ACC112 (cell line): ENCODE measurements around the gene NOL3.

Experiments
- H2AFZ ChIP-seq: fragments of 200-600 bp; sonication (generic); one replicate; pipeline ENCODE4 v1.6.0; 2017; ENCODE audit warnings: antibody characterized with exemption, low read length; ENCODE audit not compliant: unreplicated experiment
- H3K27ac ChIP-seq: fragments of 200-600 bp; sonication (generic); 2 replicates; pipeline ENCODE4 v1.5.1; 2014; ENCODE audit warnings: low read depth, mild to moderate bottlenecking, antibody characterized with exemption, low read length, moderate library complexity
- H3K27me3 ChIP-seq: fragments of 200-600 bp; sonication (generic); 2 replicates; pipeline ENCODE4 v1.6.1; 2014; ENCODE audit warnings: mild to moderate bottlenecking, antibody characterized with exemption, low read length, moderate library complexity, mixed read lengths; ENCODE audit not compliant: insufficient read depth
- H3K36me3 ChIP-seq: fragments of 200-600 bp; sonication (generic); 2 replicates; pipeline ENCODE4 v1.6.1; 2016; ENCODE audit warnings: mild to moderate bottlenecking, antibody characterized with exemption, low read length, moderate library complexity, mixed read lengths; ENCODE audit not compliant: insufficient read depth
- H3K4me1 ChIP-seq: fragments of 200-600 bp; sonication (generic); one replicate; pipeline ENCODE4 v1.6.1; 2016; ENCODE audit warnings: low read length, mixed read lengths; ENCODE audit not compliant: insufficient read depth, unreplicated experiment, control insufficient read depth
- H3K4me3 ChIP-seq: fragments of 200-600 bp; sonication (generic); 2 replicates; pipeline ENCODE4 v1.5.1; 2014; ENCODE audit warnings: mild to moderate bottlenecking, low read depth, low read length
- H3K79me2 ChIP-seq: fragments of 200-600 bp; sonication (generic); one replicate; pipeline ENCODE4 v1.6.0; 2016; ENCODE audit warnings: low read length; ENCODE audit not compliant: control insufficient read depth, unreplicated experiment, insufficient read depth

The NOL3 gene

DNA sequence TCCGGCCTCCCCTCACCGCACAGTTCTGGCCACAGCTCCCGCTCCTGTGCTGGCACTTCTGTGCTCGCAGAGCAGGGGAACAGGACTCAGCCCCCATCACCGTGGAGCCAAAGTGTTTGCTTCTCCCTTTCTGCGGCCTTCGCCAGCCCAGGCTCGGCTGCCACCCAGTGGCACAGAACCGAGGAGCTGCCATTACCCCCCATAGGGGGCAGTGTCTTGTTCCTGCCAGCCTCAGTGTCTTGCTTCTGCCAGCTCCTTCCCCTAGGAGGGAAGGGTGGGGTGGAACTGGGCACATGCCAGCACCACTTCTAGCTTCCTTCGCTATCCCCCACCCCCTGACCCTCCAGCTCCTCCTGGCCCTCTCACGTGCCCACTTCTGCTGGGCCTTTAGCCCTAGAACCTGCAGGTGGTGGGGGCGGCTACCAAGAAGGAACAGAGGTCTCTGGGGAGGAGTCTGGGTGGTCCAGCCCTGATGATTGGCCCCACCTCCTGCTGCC is 27.9 kb downstream of the NOL3 start:
- no peak overlapping the region for H3K27ac ChIP-seq
- H3K4me3 ChIP-seq, result no peak overlapping the region
- peaks cover 26% of the 10 kb centered on the region; the same call in 1 of the 2 replicates for H3K36me3 ChIP-seq
- peaks cover 11% of the 10 kb centered on the region for H3K4me1 ChIP-seq
- no peak overlapping the region for H2AFZ ChIP-seq
- peaks cover 23% of the 10 kb centered on the region for H3K79me2 ChIP-seq
- no peaks in the 10 kb centered on the region for H3K27me3 ChIP-seq

DNA sequence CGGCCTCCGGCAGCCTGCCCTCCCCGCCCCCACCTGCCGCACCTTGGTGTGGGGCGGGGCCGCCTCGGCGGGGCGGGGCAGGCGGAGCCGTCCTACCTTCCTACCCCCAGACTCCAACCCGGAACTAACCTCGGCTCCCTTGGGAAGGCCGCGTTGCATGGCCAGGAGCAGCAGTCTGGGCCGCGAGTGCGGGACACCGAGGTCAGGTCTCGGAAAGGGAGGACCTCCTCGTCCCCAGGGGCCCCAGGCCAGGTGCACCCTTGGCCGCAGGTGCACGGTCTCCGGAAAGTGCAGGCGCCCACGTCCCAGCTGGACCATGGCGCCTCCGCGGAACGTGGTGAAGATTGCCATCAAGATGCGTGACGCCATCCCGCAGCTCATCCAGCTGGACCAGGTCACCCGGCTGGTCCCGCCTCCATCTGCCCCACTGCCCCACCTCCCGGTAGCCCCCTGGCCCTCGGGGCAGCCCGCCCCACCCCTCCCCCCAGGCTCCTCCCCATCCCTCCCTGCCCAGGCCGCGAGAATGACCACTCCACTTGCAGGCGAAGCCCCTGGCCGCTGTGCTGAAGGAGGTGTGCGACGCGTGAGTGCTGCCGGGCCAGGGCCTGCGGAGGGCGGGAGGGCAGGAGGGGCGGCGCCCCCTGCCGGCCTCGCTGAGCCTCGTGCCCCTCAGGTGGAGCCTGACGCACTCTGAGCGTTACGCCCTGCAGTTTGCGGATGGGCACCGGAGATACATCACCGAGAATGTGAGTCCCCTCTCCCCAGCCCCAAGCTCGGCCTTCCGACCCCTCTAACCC is 28.9 kb downstream of the NOL3 start, which contains the start of gene ELMO3:
ELMO3 (plus strand) TSS at position 121 of the 797 bp plus-strand sequence; CDS start at position 317, 196 bp downstream.
- Histone ChIP-seq H2AFZ (no peak within 1 kb of the TSS), H3K36me3 (peaks cover 22% of the 10 kb centered on the region; the same call in 1 of the 2 replicates), H3K27ac (no peak within 1 kb of the TSS), H3K4me1 (peaks cover 2% of the 10 kb centered on the region), H3K79me2 (peaks cover 14% of the 10 kb centered on the region), H3K27me3 (no peaks in the 10 kb centered on the region), H3K4me3 (no peak within 1 kb of the TSS)

DNA sequence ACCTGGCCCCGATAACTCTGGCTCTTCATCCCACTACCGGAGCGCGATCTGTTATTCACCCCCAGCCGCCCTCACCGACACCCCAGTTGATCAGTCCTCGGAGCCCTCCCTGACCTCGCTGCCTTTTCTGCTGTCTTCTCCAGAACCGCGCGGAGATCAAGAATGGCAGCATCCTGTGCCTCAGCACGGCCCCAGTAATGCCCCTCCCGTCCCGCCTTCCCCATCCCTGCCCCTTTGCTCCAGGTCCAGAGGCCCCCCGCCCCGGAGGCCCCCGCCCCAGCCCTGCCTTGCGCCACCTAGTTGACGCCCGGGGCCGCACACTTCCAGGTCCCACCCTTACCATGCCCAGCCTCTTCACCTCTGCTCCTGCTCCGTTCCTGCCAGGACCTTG is 29.5 kb downstream of the NOL3 start:
- Histone ChIP-seq H2AFZ (no peak overlapping the region), H3K79me2 (peaks cover 9% of the 10 kb centered on the region), H3K4me1 (no peaks in the 10 kb centered on the region), H3K27ac (no peak overlapping the region), H3K4me3 (no peak overlapping the region), H3K36me3 (peaks cover 17% of the 10 kb centered on the region; the same call in 1 of the 2 replicates), H3K27me3 (no peaks in the 10 kb centered on the region)

GRCh38 chr16:67200491-67200890 is 30.2 kb downstream of the NOL3 start:
- H3K4me3 ChIP-seq, result no peak overlapping the region

GRCh38 chr16:67201411-67202345 is 31.3 kb downstream of the NOL3 start:
- H3K36me3 ChIP-seq, result peaks cover 7% of the 10 kb centered on the region; the same call in 1 of the 2 replicates
- no peak overlapping the region for H3K27ac ChIP-seq
- H3K4me1 ChIP-seq, result peaks cover 5% of the 10 kb centered on the region
- H2AFZ ChIP-seq, result no peak overlapping the region
- H3K79me2 ChIP-seq, result no peaks in the 10 kb centered on the region
- no peaks in the 10 kb centered on the region for H3K27me3 ChIP-seq
- H3K4me3 ChIP-seq, result no peak overlapping the region

More at GRCh38 chr16:67200491-67200890, 30.2 kb downstream of the NOL3 start:
- Histone ChIP-seq H3K36me3 (peaks cover 15% of the 10 kb centered on the region; the same call in 1 of the 2 replicates), H2AFZ (no peak overlapping the region), H3K79me2 (peaks cover 7% of the 10 kb centered on the region), H3K4me1 (no peaks in the 10 kb centered on the region), H3K27me3 (no peaks in the 10 kb centered on the region), H3K27ac (no peak overlapping the region)

- H3K79me2 ChIP-seq, result no peaks in the 10 kb centered on the region
- H3K4me1 ChIP-seq, result peaks cover 13% of the 10 kb centered on the region
- H3K36me3 ChIP-seq, result peaks cover 7% of the 10 kb centered on the region; the same call in 1 of the 2 replicates
- H3K27me3 ChIP-seq, result no peaks in the 10 kb centered on the region
- no peak overlapping the region for H3K4me3 ChIP-seq
- H3K27ac ChIP-seq, result no peak overlapping the region
- H2AFZ ChIP-seq, result no peak overlapping the region
These were observed 32.1 kb downstream of the NOL3 start for GRCh38 chr16:67202426-67202825.

DNA sequence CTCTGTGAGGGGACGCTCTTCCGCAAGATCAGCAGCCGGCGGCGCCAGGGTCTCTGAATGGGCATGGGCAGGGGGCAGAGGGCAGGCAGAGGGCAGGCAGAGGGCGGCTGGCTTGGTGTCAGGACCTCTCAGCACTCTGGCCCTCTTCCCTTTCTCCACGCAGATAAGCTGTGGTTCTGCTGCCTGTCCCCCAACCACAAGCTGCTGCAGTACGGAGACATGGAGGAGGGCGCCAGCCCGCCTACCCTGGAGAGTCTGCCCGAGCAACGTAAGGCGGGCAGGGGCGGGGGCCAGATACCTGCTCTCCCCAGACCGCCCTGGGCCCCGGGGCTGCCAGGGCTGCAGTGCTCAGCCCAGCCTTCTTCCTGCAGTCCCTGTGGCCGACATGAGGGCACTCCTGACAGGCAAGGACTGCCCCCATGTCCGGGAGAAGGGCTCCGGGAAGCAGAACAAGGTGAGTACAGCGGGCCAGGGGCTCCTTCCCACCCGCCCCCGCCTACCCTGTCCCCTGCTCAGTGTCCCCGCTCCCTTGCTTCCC is 32.7 kb downstream of the NOL3 start:
- Histone ChIP-seq H3K79me2 (no peaks in the 10 kb centered on the region), H3K36me3 (peaks cover 3% of the 10 kb centered on the region; the same call in 1 of the 2 replicates), H3K27me3 (no peaks in the 10 kb centered on the region), H3K27ac (no peak overlapping the region), H3K4me1 (peaks cover 19% of the 10 kb centered on the region), H3K4me3 (no peak overlapping the region), H2AFZ (no peak overlapping the region)

DNA sequence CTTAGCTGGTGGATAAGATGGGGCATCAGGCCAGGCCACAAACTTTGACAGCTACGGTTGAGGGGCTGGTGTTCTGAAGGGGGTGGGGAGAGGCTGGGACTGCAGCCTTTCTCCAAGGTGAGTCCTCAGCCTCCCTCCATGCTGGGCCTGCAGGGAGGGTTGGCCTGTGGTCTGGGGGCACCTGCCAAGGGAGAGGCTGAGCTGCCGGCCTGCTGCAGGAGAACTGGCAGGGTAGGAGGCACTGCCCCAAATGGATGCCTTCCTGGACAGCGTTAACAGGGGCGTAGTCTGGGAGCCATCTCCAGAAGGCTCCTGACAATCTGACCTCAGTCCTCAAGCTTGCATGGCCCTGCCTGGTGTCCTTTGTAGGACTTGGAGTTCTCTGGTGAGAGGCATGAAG is 33.7 kb downstream of the NOL3 start:
- Histone ChIP-seq H3K4me3 (no peak overlapping the region), H3K79me2 (no peaks in the 10 kb centered on the region), H3K36me3 (peaks cover 2% of the 10 kb centered on the region; the same call in 1 of the 2 replicates), H3K27ac (no peak overlapping the region), H2AFZ (no peak overlapping the region), H3K27me3 (no peaks in the 10 kb centered on the region), H3K4me1 (peaks cover 25% of the 10 kb centered on the region)

DNA sequence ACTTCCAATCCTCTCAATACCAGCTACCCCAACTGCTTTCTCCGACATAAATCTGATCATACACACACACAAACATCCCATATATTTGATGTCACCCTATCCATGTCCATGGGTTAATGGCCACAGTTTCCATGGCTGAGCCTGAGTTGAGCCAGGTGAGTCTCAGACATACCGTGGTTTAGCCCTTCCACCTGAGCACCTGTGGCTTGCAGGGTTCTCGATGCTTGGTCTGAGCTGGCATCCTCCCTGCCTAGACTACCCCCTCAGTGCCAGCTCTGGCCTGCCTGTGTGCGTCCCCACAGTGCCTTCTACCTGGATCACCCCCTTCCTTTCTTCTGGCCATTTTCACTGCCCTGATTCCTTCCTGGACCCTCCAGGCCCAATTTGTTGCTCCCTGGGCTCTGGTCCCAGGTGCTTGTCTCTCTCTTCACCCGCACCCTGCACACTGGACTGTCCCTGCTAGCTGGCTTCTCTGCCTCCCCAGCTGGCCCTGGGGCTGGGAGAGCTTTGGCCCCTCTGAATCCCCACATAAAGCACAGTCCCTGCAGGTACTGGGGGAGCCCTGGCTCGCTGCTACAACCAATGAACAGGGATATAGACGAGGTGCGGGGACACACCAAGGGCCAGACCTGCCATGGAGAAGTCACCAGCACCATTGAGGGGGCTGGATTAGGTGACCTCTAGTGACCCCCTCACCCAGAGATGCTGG is 35.9 kb downstream of the NOL3 start:
- no peak overlapping the region for H3K27ac ChIP-seq
- H3K4me3 ChIP-seq, result no peak overlapping the region
- H3K36me3 ChIP-seq, result no peaks in the 10 kb centered on the region
- H3K79me2 ChIP-seq, result no peaks in the 10 kb centered on the region
- H3K27me3 ChIP-seq, result no peaks in the 10 kb centered on the region
- peaks cover 25% of the 10 kb centered on the region for H3K4me1 ChIP-seq
- no peak overlapping the region for H2AFZ ChIP-seq

DNA sequence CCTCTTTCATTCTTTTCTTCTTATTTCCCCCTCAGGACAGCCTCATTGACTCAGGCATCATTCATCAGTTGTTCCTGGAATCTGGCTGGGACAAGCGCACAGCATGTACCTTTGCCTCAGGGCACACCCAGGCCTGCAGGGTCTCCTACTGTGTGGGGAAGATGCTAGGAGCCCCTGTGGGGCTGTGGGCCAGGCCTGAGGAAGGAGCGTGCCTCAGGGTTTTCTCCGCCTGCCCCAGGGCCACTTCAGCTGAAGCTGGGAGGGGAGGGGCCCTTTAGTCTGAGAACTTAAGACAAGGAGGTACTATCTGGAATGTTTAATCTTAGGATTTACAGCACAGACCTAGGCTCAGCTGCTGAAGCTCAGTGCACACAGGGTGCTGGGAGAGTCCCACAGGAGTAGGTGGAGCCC is 36.5 kb downstream of the NOL3 start:
- no peak overlapping the region for H3K4me3 ChIP-seq
- no peaks in the 10 kb centered on the region for H3K27me3 ChIP-seq
- H3K79me2 ChIP-seq, result no peaks in the 10 kb centered on the region
- H2AFZ ChIP-seq, result no peak overlapping the region
- no peaks in the 10 kb centered on the region for H3K36me3 ChIP-seq
- H3K4me1 ChIP-seq, result peaks cover 25% of the 10 kb centered on the region
- H3K27ac ChIP-seq, result peak overlapping the region; percentile 26
